ENCODE results near the gene FKBP4.

The FKBP4 gene

DNA sequence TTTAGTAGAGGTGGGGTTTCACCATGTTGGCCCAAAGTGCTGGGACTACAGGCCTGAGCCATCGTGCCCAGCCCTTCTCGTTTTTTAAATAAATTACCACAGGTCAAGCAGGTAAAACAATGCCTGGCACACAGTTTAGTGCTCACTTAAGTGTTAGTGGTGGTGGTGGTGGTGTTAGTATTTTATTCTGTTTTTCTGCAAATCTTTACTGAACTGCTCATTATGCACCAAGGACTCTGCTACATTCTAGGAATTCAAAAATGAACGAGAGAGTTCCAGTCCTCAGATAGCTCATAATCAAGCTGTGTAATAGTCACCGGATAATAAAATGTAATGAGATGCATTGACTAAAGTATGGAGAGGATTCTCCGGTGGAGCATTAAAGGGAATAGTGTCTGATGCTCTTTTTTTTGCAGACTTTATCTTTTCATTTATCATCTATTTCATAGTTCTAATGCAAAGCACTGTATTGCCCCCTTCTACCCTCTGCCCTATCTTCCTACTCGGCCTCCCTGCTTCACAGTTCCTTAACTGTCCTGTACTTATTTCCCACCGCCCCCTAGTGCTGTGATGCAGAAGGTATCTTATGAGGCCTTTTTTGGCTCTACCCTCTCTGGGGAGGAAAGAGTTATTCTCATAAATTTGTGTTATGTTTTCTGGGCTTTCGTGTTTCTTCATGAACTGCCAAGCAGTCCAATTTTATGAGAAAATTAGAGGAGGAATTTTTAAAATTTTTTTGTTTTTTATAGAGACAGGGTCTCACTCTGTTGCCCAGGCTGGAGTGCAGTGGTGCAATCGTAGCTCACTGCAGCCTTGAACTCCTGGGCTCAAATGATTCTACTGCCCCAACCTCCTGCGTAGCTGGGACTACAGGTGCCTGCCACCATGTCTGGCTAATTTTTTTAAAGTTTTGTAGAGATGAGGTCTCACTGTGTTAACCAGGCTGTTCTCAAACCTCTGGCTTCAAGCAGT is 18.7 kb downstream of the FKBP4 start:
- peak; percentile 78 for DNase-seq

DNA sequence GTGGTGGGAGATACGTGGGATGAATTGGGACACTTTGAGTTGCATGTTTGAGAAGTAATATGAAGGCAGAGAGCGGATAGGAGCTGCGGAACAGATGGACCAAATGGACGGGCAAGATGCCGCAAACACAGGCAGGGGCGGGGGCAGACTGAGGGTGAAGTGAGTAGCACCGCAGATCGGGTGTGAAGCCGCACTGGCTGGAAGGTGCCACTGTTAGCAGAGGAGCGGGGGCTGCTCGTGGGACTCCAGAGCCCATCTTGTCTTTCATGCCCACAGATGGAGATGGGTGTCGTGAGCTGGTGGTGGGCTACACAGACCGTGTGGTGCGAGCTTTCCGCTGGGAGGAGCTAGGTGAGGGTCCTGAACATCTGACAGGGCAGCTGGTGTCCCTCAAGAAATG is 25.0 kb downstream of the FKBP4 start:
- no peak for DNase-seq

DNA sequence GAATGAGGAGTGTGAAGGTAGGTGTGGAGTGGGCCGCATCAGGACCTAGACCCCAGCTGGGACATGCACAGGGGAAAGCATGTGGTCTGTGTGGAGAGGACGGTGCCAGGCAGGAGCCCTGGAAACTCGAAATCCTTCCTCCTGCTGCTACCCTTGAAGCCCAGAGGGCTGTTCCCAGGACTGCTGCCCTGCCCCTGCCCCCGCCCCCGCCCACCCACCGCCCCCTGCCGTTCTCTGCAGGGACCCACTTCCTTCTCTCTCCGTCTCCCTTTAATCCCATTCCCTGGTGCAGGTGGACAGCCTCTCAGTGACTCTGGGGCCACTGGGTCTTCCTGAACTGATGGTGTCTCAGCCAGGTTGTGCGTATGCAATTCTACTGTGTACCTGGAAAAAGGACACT is 25.7 kb downstream of the FKBP4 start:
- no peak for DNase-seq

GRCh38 chr12:2823483-2823882 is 28.7 kb downstream of the FKBP4 start:
- DNase-seq: no peak

GRCh38 chr12:2824541-2824940 is 29.8 kb downstream of the FKBP4 start:
- no peak for DNase-seq

DNA sequence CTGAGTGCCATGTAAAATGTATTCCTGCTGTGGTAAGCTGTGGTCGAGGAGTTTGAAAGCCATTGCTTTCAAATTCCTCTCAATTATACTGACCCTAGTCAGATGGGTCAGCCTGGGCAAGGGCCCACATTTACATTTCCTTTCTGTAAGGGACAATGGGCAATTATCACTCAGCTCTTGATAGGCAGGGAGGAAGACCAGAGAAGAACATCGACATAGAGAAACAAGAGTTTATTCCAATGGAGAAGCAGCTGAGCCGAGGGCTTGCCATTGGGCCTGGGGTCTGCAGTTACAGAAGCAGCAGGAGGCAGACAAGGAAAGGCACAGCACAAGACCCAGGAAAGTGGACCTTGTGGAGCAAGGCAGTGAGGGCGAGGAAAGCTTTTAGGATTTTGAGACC is 30.4 kb downstream of the FKBP4 start:
- no peak for DNase-seq

GRCh38 chr12:2826036-2826435 is 31.3 kb downstream of the FKBP4 start:
- no peak for DNase-seq

GRCh38 chr12:2826721-2827515 is 32.1 kb downstream of the FKBP4 start:
- no peak for DNase-seq

- no peak for DNase-seq
Observed at GRCh38 chr12:2829275-2829674, 34.5 kb downstream of the FKBP4 start.

DNA sequence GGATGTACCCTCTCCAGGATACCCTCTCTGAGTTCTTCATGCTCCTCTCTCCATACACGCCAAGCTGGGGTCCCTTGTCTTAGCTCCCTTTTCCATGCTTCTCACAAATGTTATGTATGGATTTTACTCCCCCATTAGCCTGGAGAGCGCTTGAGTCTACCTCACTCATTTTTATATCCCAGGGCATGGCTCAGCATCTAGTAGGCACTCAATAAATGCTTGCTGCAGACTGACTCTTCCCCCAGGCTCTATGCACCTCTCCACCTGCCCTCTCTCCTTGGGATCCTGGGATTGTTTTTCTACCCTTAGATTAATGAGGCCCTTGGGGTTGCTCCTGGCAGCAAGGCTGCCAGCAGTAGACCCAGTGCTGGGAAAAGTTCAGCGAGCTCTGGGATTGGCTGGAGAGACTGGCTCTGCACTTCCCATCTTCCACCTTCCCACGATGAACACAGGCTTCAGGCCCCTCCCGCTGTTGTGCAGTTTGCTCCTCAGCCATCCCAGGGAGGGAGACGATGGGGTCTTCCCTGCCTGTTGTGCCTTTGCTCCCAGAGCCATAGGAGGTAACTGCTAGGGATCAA is 37.9 kb downstream of the FKBP4 start:
- DNase-seq: no peak

- DNase-seq: no peak
Observed at GRCh38 chr12:2833327-2833726, 38.6 kb downstream of the FKBP4 start.

- DNase-seq: no peak
Observed at GRCh38 chr12:2833810-2834209, 39.0 kb downstream of the FKBP4 start.

DNA sequence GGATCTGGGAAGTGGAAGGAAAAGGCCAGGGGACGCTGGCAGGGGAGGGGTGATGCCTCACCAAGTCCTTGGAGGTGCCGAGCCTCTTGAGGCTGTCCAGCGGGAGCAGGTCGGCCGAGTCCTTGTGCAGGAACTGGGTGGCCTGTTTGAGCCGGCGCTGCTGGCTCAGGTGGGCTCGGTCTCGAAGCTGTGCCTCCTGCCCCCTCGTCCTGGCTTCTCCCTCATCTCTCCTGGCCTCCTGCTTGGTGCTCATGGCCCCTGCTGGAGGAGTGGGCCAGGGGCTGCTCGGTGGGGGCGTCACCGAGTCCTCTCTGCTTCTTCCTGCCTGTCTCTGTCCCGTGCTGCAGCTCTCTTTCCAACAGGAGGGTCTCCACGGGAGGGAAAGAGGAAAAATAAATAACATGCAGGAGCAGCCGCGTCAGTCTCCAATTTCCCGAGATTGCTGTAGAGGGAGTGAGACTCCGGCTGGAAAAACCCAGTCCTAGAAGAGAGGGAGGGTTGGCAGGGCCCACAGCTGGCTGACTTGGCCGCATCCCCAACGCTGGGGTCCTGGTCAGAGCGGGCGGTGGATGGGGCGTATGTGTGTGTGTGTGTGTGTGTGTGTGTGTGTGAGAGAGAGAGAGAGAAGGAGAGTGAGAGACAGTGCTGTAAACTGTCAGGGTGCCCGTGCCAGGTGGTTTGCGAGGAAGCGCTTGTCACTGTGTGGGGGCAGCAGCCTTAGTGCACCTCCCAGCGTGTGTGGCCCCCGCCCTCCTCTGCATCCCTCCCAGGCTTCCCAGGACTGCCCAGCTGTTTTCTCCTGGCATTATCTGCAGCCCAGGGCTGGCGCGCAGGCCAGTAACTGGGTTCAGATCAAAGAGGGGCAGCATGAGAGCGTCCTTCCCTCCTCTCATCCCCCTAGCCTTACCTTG is 40.1 kb downstream of the FKBP4 start, which contains the start of gene NRIP2:
TSS of gene NRIP2 (minus strand) at position 455 of the 911 bp plus-strand sequence. CDS start at position 403, 52 bp downstream.
- DNase-seq: no peak

- DNase-seq: no peak
Observed at GRCh38 chr12:2835691-2836403, 41.1 kb downstream of the FKBP4 start.

GRCh38 chr12:2836574-2836973 is 41.8 kb downstream of the FKBP4 start:
- DNase-seq: no peak

DNA sequence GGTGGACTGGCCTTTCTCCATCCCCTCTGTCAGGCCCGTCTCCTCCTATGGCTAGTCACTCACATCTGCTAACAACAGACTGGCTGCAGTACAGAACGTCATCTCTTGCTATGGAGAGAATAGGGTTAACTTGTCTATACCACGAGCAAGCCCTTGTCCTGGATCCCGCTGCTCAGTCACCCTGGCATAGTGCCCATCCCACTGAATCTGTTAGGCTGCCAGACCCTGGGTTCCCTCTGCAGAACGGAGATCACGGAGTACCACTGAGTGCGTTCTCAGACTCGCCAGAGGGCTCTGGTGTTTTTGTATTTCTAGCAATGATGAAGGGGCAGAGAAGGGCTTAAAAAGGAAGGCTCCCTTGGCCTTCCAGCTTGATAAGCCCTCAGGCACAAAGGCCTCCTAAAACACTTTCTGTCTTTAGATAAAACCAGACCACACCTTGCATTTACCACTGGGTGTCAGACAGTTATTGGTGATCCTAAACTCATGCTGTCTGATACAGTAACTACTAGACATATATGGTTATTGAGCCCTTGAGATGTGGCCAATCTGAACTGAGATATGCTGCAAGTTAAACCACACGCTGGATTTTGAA is 46.4 kb downstream of the FKBP4 start:
- DNase-seq: no peak

- no peak for DNase-seq
Observed at GRCh38 chr12:2842948-2843347, 48.2 kb downstream of the FKBP4 start.

DNA sequence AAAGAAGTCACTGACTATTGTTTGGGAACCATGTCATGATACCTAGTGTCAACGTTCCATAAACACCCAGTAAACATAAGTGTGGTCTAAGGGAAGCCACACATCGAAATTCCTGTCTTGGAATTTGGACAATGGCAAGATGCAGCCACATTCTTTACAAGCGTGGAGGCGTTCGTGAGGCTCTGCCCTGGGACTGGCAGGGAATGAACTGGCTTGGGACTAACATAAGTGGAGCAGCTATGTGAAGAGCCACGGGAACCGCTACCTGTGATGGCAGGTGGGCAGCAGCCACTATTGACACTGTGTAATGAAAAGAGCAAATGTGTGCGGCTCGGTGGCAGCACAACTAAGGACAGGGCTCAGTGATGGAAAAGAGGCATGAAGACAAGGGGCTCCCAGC is 50.0 kb downstream of the FKBP4 start:
- no peak for DNase-seq

- DNase-seq: no peak
Observed at GRCh38 chr12:2845280-2845679, 50.5 kb downstream of the FKBP4 start.

DNA sequence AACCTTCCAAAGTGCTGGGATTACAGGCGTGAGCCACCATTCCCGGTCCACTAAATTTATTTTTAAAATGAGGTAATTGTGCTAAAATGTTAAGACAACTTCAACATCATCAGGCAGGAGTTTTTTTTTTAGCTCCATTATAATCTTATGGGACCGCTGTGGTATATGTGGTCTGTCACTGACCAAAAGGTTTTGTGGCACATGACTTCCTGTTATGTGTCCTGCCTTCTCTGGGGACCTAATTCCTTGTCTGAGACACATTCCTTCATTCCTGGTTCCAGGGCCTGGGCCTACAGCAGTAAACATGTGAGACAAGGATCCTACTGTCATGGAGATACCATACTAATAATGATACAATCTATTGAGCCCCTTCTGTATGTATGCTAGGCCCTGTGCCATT is 57.2 kb downstream of the FKBP4 start:
- no peak for DNase-seq

- peak; percentile 79 for DNase-seq
Observed at GRCh38 chr12:2853626-2854025, 58.9 kb downstream of the FKBP4 start.

Data from activated effector memory CD4-positive, alpha-beta T cell treated with anti-CD3 and anti-CD28 coated beads, Interleukin-2, amount 50 U/mL, for 16 hours (primary cell).